Measurements from ENCODE around the gene ANTXR2. TPM values are rescaled to one million over a fixed set of nuclear protein-coding genes. Genes with fewer than 3 reads are reported as not detected.

Gene ANTXR2
- polyA plus RNA-seq, 4 donors, result 3.6 to 41.7 (median 10.5) TPM

DNA sequence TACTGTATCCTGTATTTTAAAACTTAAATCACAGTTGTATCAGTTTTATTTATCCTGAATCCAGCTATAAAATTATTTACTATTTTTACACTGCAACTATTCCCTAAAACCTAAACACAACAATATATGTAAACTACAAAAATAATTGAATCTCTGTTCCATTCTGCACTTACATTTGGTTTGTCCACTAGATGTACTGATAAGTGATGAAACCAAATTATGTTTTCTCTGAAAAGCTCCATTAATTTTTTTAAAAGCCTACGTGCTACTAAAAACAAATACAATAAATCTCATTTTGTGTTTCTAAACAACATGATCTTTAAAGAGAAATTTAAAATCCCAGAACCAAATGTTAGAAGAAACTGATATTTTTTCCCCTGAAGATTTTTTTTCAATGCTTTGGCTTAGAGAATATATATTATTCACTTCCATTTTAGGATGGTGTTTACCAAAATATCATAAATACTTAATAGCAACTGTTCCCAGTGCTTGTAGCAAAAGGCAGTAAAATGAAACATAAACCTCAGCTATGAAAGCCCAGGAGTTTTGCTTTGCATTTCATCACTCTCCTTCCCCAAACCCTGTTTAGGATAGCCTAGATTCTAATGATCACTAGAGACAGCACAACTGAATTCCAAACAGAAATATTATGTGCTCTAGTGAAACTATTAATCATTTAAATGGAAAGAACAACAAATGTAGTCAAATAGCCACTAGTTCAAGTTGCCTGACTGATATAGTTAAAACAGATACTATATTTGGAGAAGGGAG, 19.7 kb downstream of the ANTXR2 start:
- H3K4me3 ChIP-seq (ENCODE audit: low read depth in 1 of 3, low read length in 3 of 3), result no peak overlapping the region
- peaks cover 0 to 4% (median 0%) of the 10 kb centered on the region in 3 donors for H3K4me1 ChIP-seq (ENCODE audit: control insufficient read depth in 3 of 3, insufficient read depth in 2 of 3, low read depth in 1 of 3, low read length in 2 of 3)
- H3K27ac ChIP-seq (ENCODE audit: low read depth in 1 of 3, low read length in 2 of 3), result no peak overlapping the region
- H3K9me3 ChIP-seq (ENCODE audit: control insufficient read depth in 2 of 2, insufficient read depth in 1 of 2, low read depth in 1 of 2, low read length in 1 of 2), result no peaks in the 10 kb centered on the region
- H3K27me3 ChIP-seq (ENCODE audit: control insufficient read depth in 3 of 3, insufficient read depth in 3 of 3, low read length in 3 of 3), result no peaks in the 10 kb centered on the region
- H3K36me3 ChIP-seq (ENCODE audit: control insufficient read depth in 3 of 3, insufficient read depth in 2 of 3, low read depth in 1 of 3, low read length in 3 of 3), result peaks cover 0 to 12% (median 0%) of the 10 kb centered on the region in 3 donors
- 76 to 94% (median 91%) methylated on average over 1 of the region's 1 CpG for WGBS, 3 donors
- DNase-seq (no peak), FAIRE-seq (peak; percentile 30)

DNA sequence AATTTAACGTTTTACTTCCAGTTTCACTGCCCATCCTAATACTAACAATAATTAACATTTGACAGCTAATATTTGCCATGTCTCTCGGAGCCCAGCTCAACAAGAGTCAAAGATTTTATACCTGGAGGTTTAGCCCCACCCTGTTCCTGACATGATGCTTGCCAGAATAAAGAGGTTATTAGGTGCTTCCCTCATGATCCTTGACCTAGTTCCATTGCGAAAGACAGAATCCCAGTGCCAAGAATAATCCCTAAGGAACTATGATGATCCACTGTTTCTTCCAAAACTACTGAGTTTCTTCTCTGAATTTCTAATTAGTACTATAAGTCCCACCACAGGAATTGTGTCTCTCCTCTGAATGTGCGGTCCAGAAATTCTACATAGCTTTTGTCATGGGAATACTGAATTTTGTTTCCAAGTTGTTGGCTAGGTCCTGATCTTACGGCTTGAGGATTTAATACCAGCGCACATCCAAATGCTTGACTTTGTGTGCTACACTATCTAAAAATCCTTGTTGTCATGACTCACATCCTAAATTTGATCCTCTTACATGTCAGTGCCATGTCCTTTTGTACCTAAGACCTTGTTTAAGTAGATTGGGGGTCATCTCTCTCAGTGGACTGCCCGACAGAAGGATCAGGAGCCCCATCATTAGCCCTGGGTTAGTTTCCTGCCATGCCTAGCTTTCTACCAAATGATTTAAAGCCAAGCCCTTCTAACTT, 23.1 kb downstream of the ANTXR2 start:
- 68 to 79% (median 70%) methylated on average over 7 of the region's 7 CpGs for WGBS, 3 donors
- Histone ChIP-seq H3K4me3 (ENCODE audit: low read depth in 1 of 3, low read length in 3 of 3) (no peak overlapping the region), H3K4me1 (ENCODE audit: control insufficient read depth in 3 of 3, insufficient read depth in 2 of 3, low read depth in 1 of 3, low read length in 2 of 3) (no peaks in the 10 kb centered on the region), H3K27me3 (ENCODE audit: control insufficient read depth in 3 of 3, insufficient read depth in 3 of 3, low read length in 3 of 3) (no peaks in the 10 kb centered on the region), H3K36me3 (ENCODE audit: control insufficient read depth in 3 of 3, insufficient read depth in 2 of 3, low read depth in 1 of 3, low read length in 3 of 3) (peaks cover 0 to 9% (median 2%) of the 10 kb centered on the region in 3 donors), H3K27ac (ENCODE audit: low read depth in 1 of 3, low read length in 2 of 3) (no peak overlapping the region), H3K9me3 (ENCODE audit: control insufficient read depth in 2 of 2, insufficient read depth in 1 of 2, low read depth in 1 of 2, low read length in 1 of 2) (no peaks in the 10 kb centered on the region)
- no peak for FAIRE-seq
- DNase-seq, result peak in 1 of 2 donors; percentile 59

GRCh38 chr4:80049402-80049801, 23.6 kb downstream of the ANTXR2 start:
- H3K9me3 ChIP-seq (ENCODE audit: control insufficient read depth in 2 of 2, insufficient read depth in 1 of 2, low read depth in 1 of 2, low read length in 1 of 2), result no peaks in the 10 kb centered on the region
- H3K27me3 ChIP-seq (ENCODE audit: control insufficient read depth in 3 of 3, insufficient read depth in 3 of 3, low read length in 3 of 3), result no peaks in the 10 kb centered on the region
- no peaks in the 10 kb centered on the region for H3K4me1 ChIP-seq (ENCODE audit: control insufficient read depth in 3 of 3, insufficient read depth in 2 of 3, low read depth in 1 of 3, low read length in 2 of 3)
- no peak overlapping the region for H3K4me3 ChIP-seq (ENCODE audit: low read depth in 1 of 3, low read length in 3 of 3)
- H3K36me3 ChIP-seq (ENCODE audit: control insufficient read depth in 3 of 3, insufficient read depth in 2 of 3, low read depth in 1 of 3, low read length in 3 of 3), result peaks cover 0 to 7% (median 2%) of the 10 kb centered on the region in 3 donors
- DNase-seq, result no peak
- H3K27ac ChIP-seq (ENCODE audit: low read depth in 1 of 3, low read length in 2 of 3), result no peak overlapping the region
- FAIRE-seq, result no peak

GRCh38 chr4:80045786-80046185, 27.2 kb downstream of the ANTXR2 start:
- Histone ChIP-seq H3K4me3 (ENCODE audit: low read depth in 1 of 3, low read length in 3 of 3) (no peak overlapping the region), H3K27me3 (ENCODE audit: control insufficient read depth in 3 of 3, insufficient read depth in 3 of 3, low read length in 3 of 3) (no peaks in the 10 kb centered on the region), H3K27ac (ENCODE audit: low read depth in 1 of 3, low read length in 2 of 3) (no peak overlapping the region), H3K9me3 (ENCODE audit: control insufficient read depth in 2 of 2, insufficient read depth in 1 of 2, low read depth in 1 of 2, low read length in 1 of 2) (no peaks in the 10 kb centered on the region), H3K4me1 (ENCODE audit: control insufficient read depth in 3 of 3, insufficient read depth in 2 of 3, low read depth in 1 of 3, low read length in 2 of 3) (no peaks in the 10 kb centered on the region), H3K36me3 (ENCODE audit: control insufficient read depth in 3 of 3, insufficient read depth in 2 of 3, low read depth in 1 of 3, low read length in 3 of 3) (peaks cover 0 to 6% (median 4%) of the 10 kb centered on the region in 3 donors)
- DNase-seq, result no peak
- no peak for FAIRE-seq

DNA sequence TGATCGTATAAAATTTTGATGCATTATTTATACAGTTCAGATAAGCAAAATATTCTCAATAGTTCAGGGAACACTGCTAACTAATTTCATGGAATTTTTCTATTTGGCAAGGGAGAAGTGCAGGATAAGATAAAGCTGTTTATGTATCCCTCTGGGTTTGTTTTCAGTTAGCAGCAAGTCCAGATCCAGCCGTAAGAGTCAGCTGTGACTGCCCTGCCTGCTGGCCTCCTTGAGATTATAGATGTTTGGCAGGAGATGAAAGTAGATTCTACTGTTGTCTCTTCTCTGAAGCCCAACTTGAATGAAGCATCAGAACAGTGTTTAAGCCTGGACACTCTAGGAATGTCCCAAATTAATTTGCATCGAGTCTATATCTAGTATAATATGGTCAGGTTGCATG, 29.5 kb downstream of the ANTXR2 start:
- Histone ChIP-seq H3K36me3 (ENCODE audit: control insufficient read depth in 3 of 3, insufficient read depth in 2 of 3, low read depth in 1 of 3, low read length in 3 of 3) (peaks cover 0 to 6% (median 4%) of the 10 kb centered on the region in 3 donors), H3K27ac (ENCODE audit: low read depth in 1 of 3, low read length in 2 of 3) (no peak overlapping the region), H3K27me3 (ENCODE audit: control insufficient read depth in 3 of 3, insufficient read depth in 3 of 3, low read length in 3 of 3) (no peaks in the 10 kb centered on the region), H3K4me1 (ENCODE audit: control insufficient read depth in 3 of 3, insufficient read depth in 2 of 3, low read depth in 1 of 3, low read length in 2 of 3) (no peaks in the 10 kb centered on the region), H3K4me3 (ENCODE audit: low read depth in 1 of 3, low read length in 3 of 3) (no peak overlapping the region), H3K9me3 (ENCODE audit: control insufficient read depth in 2 of 2, insufficient read depth in 1 of 2, low read depth in 1 of 2, low read length in 1 of 2) (no peaks in the 10 kb centered on the region)
- WGBS, 3 donors, result 68 to 85% (median 83%) methylated on average over 3 of the region's 3 CpGs
- FAIRE-seq, result no peak
- DNase-seq, result no peak

- Histone ChIP-seq H3K36me3 (ENCODE audit: control insufficient read depth in 3 of 3, insufficient read depth in 2 of 3, low read depth in 1 of 3, low read length in 3 of 3) (peaks cover 0 to 6% (median 4%) of the 10 kb centered on the region in 3 donors), H3K4me1 (ENCODE audit: control insufficient read depth in 3 of 3, insufficient read depth in 2 of 3, low read depth in 1 of 3, low read length in 2 of 3) (no peaks in the 10 kb centered on the region), H3K27ac (ENCODE audit: low read depth in 1 of 3, low read length in 2 of 3) (no peak overlapping the region), H3K27me3 (ENCODE audit: control insufficient read depth in 3 of 3, insufficient read depth in 3 of 3, low read length in 3 of 3) (no peaks in the 10 kb centered on the region), H3K9me3 (ENCODE audit: control insufficient read depth in 2 of 2, insufficient read depth in 1 of 2, low read depth in 1 of 2, low read length in 1 of 2) (no peaks in the 10 kb centered on the region), H3K4me3 (ENCODE audit: low read depth in 1 of 3, low read length in 3 of 3) (no peak overlapping the region)
- no peak for DNase-seq
- WGBS, 3 donors, result 92 to 95% (median 95%) methylated on average over 2 of the region's 2 CpGs
- no peak for FAIRE-seq
These were observed 30.2 kb downstream of the ANTXR2 start for GRCh38 chr4:80042821-80043220.

- no peak for FAIRE-seq
- no peaks in the 10 kb centered on the region for H3K27me3 ChIP-seq (ENCODE audit: control insufficient read depth in 3 of 3, insufficient read depth in 3 of 3, low read length in 3 of 3)
- H3K36me3 ChIP-seq (ENCODE audit: control insufficient read depth in 3 of 3, insufficient read depth in 2 of 3, low read depth in 1 of 3, low read length in 3 of 3), result no peaks in the 10 kb centered on the region
- no peak overlapping the region for H3K27ac ChIP-seq (ENCODE audit: low read depth in 1 of 3, low read length in 2 of 3)
- no peak overlapping the region for H3K4me3 ChIP-seq (ENCODE audit: low read depth in 1 of 3, low read length in 3 of 3)
- H3K9me3 ChIP-seq (ENCODE audit: control insufficient read depth in 2 of 2, insufficient read depth in 1 of 2, low read depth in 1 of 2, low read length in 1 of 2), result no peaks in the 10 kb centered on the region
- peaks cover 2 to 20% (median 8%) of the 10 kb centered on the region in 3 donors for H3K4me1 ChIP-seq (ENCODE audit: control insufficient read depth in 3 of 3, insufficient read depth in 2 of 3, low read depth in 1 of 3, low read length in 2 of 3)
- no peak for DNase-seq
- WGBS, 3 donors, result 86 to 96% (median 87%) methylated on average over 1 of the region's 1 CpG
These were observed 35.2 kb downstream of the ANTXR2 start for GRCh38 chr4:80037864-80038263.

DNA sequence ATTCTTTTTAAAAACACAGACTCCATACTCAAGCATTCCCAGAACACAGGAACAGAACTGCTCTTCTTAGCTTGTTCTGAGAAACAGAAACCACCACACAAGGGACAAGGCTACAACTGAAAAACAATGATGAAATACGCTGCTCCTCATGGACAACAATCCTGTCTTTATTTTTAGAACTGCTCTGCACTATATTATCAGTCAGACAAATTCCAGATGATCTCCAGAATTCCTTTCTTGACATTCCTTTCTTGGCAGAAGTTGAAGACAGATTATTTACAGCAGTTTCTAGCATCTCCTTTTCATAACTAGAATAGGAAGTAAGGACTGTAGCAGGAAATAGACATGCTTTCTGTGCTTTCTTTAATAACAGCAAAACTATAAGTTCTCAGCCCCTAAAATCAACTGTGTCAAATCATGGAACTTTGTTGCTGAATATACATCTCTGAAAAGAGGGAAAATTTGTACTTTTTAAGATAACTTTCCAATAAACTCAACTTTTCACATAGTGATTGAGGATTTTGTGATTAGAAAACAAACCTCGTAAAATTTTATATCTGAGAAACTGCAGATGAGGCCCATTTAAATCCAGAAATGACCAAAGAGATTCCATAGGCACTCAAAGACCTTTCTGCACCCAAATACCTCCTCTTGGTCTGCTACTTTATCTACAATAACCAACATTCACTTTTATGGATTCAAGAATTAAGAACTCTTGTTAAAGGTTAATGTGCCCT, 35.9 kb downstream of the ANTXR2 start:
- Histone ChIP-seq H3K9me3 (ENCODE audit: control insufficient read depth in 2 of 2, insufficient read depth in 1 of 2, low read depth in 1 of 2, low read length in 1 of 2) (no peaks in the 10 kb centered on the region), H3K36me3 (ENCODE audit: control insufficient read depth in 3 of 3, insufficient read depth in 2 of 3, low read depth in 1 of 3, low read length in 3 of 3) (no peaks in the 10 kb centered on the region), H3K4me1 (ENCODE audit: control insufficient read depth in 3 of 3, insufficient read depth in 2 of 3, low read depth in 1 of 3, low read length in 2 of 3) (peaks cover 2 to 20% (median 8%) of the 10 kb centered on the region in 3 donors), H3K27ac (ENCODE audit: low read depth in 1 of 3, low read length in 2 of 3) (peak overlapping the region; percentile 31 to 83 (median 41)), H3K4me3 (ENCODE audit: low read depth in 1 of 3, low read length in 3 of 3) (no peak overlapping the region), H3K27me3 (ENCODE audit: control insufficient read depth in 3 of 3, insufficient read depth in 3 of 3, low read length in 3 of 3) (no peaks in the 10 kb centered on the region)
- peak; percentile 19 to 22 for DNase-seq
- WGBS, 3 donors, result 48 to 75% (median 69%) methylated on average over 2 of the region's 2 CpGs
- no peak for FAIRE-seq

All from small intestine (tissue), 7 donors.